Activated CD8-positive, alpha-beta T cell treated with anti-CD3 and anti-CD28 coated beads, Interleukin-2, amount 10 ng/mL, durations not matched to agents 7 days and 5 days (primary cell): ENCODE measurements around the gene RAB40C. TPM values are rescaled to one million over a fixed set of nuclear protein-coding genes. Genes with fewer than 3 reads are reported as not detected.

Experiments
- ATAC-seq: fragments of 150-1000 bp; cut with Tn5 transposase; one replicate; pipeline ENCODE4 v1.10.0; 2021; ENCODE audit warnings: moderate library complexity
- CTCF ChIA-PET: fragments of 350-600 bp; sonication (Branson Sonifier 250); formaldehyde crosslinking; loops from one replicate; lab custom pipeline; 2021; ENCODE audit warnings: antibody characterized with exemption; lab: Charles Lee
- POLR2A ChIA-PET: fragments of 350-600 bp; sonication (Branson Sonifier 250); formaldehyde crosslinking; loops from one replicate; lab custom pipeline; 2021; ENCODE audit warnings: antibody characterized with exemption; lab: Charles Lee
- DNase-seq: peaks from one replicate; pipeline ENCODE4 v3.0.0-alpha.2; 2020
- H3K27ac Mint-ChIP-seq: one replicate; pipeline ENCODE4 v1.8.0; 2021; ENCODE audit warnings: mild to moderate bottlenecking, mixed read lengths
- H3K27me3 Mint-ChIP-seq: one replicate; pipeline ENCODE4 v1.8.0; 2021; ENCODE audit warnings: low read depth, mixed read lengths
- H3K36me3 Mint-ChIP-seq: one replicate; pipeline ENCODE4 v1.8.0; 2021; ENCODE audit warnings: low read depth, mixed read lengths
- H3K4me1 Mint-ChIP-seq: one replicate; pipeline ENCODE4 v1.8.0; 2021; ENCODE audit warnings: low read depth, mixed read lengths
- H3K4me3 Mint-ChIP-seq: one replicate; pipeline ENCODE4 v1.8.0; 2021; ENCODE audit warnings: mild to moderate bottlenecking, mixed read lengths
- H3K9me3 Mint-ChIP-seq: one replicate; pipeline ENCODE4 v1.8.0; 2022; ENCODE audit warnings: mixed read lengths; ENCODE audit not compliant: insufficient read depth
- total RNA-seq, 2 experiments: library from RNA; stranded (reverse); gene quantifications; one replicate each; pipeline ENCODE4 v1.2.3, GENCODE V29; 2021

The RAB40C gene
- total RNA-seq, 2 experiments from 2014 or later, result 13.1 to 15.0 TPM

- DNase-seq (no peak), ATAC-seq (no peak)
- Mint-ChIP-seq H3K9me3 (no peaks in the 10 kb centered on the region), H3K27ac (peak overlapping the region; percentile 87), H3K36me3 (no peaks in the 10 kb centered on the region), H3K4me3 (peak overlapping the region; percentile 85), H3K27me3 (no peaks in the 10 kb centered on the region), H3K4me1 (peaks cover 31% of the 10 kb centered on the region)
- ChIA-PET CTCF (interaction anchor here (1.1 kb wide), 1 partner anchor 10 kb away, joined by 3 read pairs; no protein-coding TSS in a partner anchor), POLR2A (interaction anchor here (0.5 to 1.5 kb wide), 4 partner anchors 40 to 231 kb away, joined by 3 to 4 read pairs (median 3); partner anchors contain the start of gene WDR24)
These were observed 21.2 kb upstream of the RAB40C start for GRCh38 chr16:568401-569258.

GRCh38 chr16:569445-570254 is 20.2 kb upstream of the RAB40C start, which contains the start of gene PIGQ:
Gene PIGQ (plus strand): TSS chr16:569968. CDS start chr16:574075, 4,107 bp downstream.
- H3K4me3 Mint-ChIP-seq, result peak within 1 kb of the TSS; percentile 85
- peaks cover 31% of the 10 kb centered on the region for H3K4me1 Mint-ChIP-seq
- H3K27ac Mint-ChIP-seq, result peak within 1 kb of the TSS; percentile 87
- H3K27me3 Mint-ChIP-seq, result no peaks in the 10 kb centered on the region
- peak; percentile 83 for ATAC-seq
- H3K9me3 Mint-ChIP-seq, result no peaks in the 10 kb centered on the region
- POLR2A ChIA-PET, result interaction anchor here (0.6 to 1.5 kb wide), 3 partner anchors 41 to 121 kb away, joined by 3 read pairs; partner anchors contain the start of genes WDR24 and WDR90
- DNase-seq, result peak; percentile 68
- H3K36me3 Mint-ChIP-seq, result no peaks in the 10 kb centered on the region
- CTCF ChIA-PET, result no interaction called here

- ATAC-seq (no peak), DNase-seq (no peak)
- Mint-ChIP-seq H3K4me1 (peaks cover 23% of the 10 kb centered on the region), H3K9me3 (no peaks in the 10 kb centered on the region), H3K4me3 (no peak overlapping the region), H3K27me3 (no peaks in the 10 kb centered on the region), H3K27ac (no peak overlapping the region), H3K36me3 (no peaks in the 10 kb centered on the region)
- POLR2A ChIA-PET, result interaction anchor here (0.7 kb wide), 2 partner anchors 16 to 310 kb away, joined by 3 read pairs; no protein-coding TSS in a partner anchor
- CTCF ChIA-PET, result no interaction called here
These were observed 16.8 kb upstream of the RAB40C start for GRCh38 chr16:572865-573650.

GRCh38 chr16:574021-574760 is 15.7 kb upstream of the RAB40C start:
- H3K4me3 Mint-ChIP-seq, result no peak overlapping the region
- H3K36me3 Mint-ChIP-seq, result no peaks in the 10 kb centered on the region
- no peak for ATAC-seq
- no peaks in the 10 kb centered on the region for H3K27me3 Mint-ChIP-seq
- no peak for DNase-seq
- ChIA-PET CTCF (no interaction called here), POLR2A (interaction anchor here (0.7 kb wide), 1 partner anchor 311 kb away, joined by 3 read pairs; no protein-coding TSS in a partner anchor)
- no peak overlapping the region for H3K27ac Mint-ChIP-seq
- no peaks in the 10 kb centered on the region for H3K9me3 Mint-ChIP-seq
- H3K4me1 Mint-ChIP-seq, result peaks cover 22% of the 10 kb centered on the region

- Mint-ChIP-seq H3K4me3 (no peak overlapping the region), H3K27ac (no peak overlapping the region), H3K27me3 (no peaks in the 10 kb centered on the region), H3K4me1 (peaks cover 18% of the 10 kb centered on the region), H3K9me3 (no peaks in the 10 kb centered on the region), H3K36me3 (no peaks in the 10 kb centered on the region)
- no peak for ATAC-seq
- POLR2A ChIA-PET, result interaction anchor here (0.5 kb wide), 1 partner anchor 124 kb away, joined by 3 read pairs; no protein-coding TSS in a partner anchor
- no peak for DNase-seq
- CTCF ChIA-PET, result no interaction called here
These were observed 14.3 kb upstream of the RAB40C start for GRCh38 chr16:575354-576196.

GRCh38 chr16:576197-576822 is 13.6 kb upstream of the RAB40C start:
- Mint-ChIP-seq H3K36me3 (no peaks in the 10 kb centered on the region), H3K27ac (no peak overlapping the region), H3K9me3 (no peaks in the 10 kb centered on the region), H3K27me3 (no peaks in the 10 kb centered on the region), H3K4me3 (no peak overlapping the region), H3K4me1 (peaks cover 11% of the 10 kb centered on the region)
- no peak for ATAC-seq
- ChIA-PET POLR2A (interaction anchor here (0.5 kb wide), 1 partner anchor 125 kb away, joined by 3 read pairs; no protein-coding TSS in a partner anchor), CTCF (no interaction called here)
- DNase-seq, result no peak

- Mint-ChIP-seq H3K36me3 (no peaks in the 10 kb centered on the region), H3K4me1 (peaks cover 7% of the 10 kb centered on the region), H3K27me3 (no peaks in the 10 kb centered on the region), H3K9me3 (no peaks in the 10 kb centered on the region), H3K4me3 (no peak overlapping the region), H3K27ac (no peak overlapping the region)
- DNase-seq (no peak), ATAC-seq (no peak)
- ChIA-PET CTCF (no interaction called here), POLR2A (no interaction called here)
These were observed 13.1 kb upstream of the RAB40C start for GRCh38 chr16:576823-577201.

GRCh38 chr16:577796-578195 is 12.1 kb upstream of the RAB40C start:
- no peak for ATAC-seq
- no peaks in the 10 kb centered on the region for H3K27me3 Mint-ChIP-seq
- no peak overlapping the region for H3K4me3 Mint-ChIP-seq
- H3K9me3 Mint-ChIP-seq, result no peaks in the 10 kb centered on the region
- CTCF ChIA-PET, result no interaction called here
- no peak overlapping the region for H3K27ac Mint-ChIP-seq
- H3K4me1 Mint-ChIP-seq, result peaks cover 5% of the 10 kb centered on the region
- DNase-seq, result no peak
- POLR2A ChIA-PET, result no interaction called here
- no peaks in the 10 kb centered on the region for H3K36me3 Mint-ChIP-seq

GRCh38 chr16:578232-578869 is 11.5 kb upstream of the RAB40C start:
- Mint-ChIP-seq H3K27me3 (no peaks in the 10 kb centered on the region), H3K4me3 (no peak overlapping the region), H3K27ac (no peak overlapping the region), H3K9me3 (no peaks in the 10 kb centered on the region), H3K36me3 (no peaks in the 10 kb centered on the region), H3K4me1 (peaks cover 5% of the 10 kb centered on the region)
- POLR2A ChIA-PET, result no interaction called here
- ATAC-seq, result no peak
- CTCF ChIA-PET, result interaction anchor here (1.0 to 1.1 kb wide), 2 partner anchors 20 to 30 kb away, joined by 3 to 6 read pairs; no protein-coding TSS in a partner anchor
- no peak for DNase-seq
